HG03196 (cell line): ENCODE measurements around the gene SH3GL1.
A peak's percentile ranks its signal among the peaks of the same experiment; 100 is the strongest.

Experiments used
- ATAC-seq: cut with Tn5 transposase; IDR thresholded peaks from one replicate; pipeline ENCODE4 v1.9.1; 2021; ENCODE audit not compliant: unreplicated experiment

The SH3GL1 gene, protein sequence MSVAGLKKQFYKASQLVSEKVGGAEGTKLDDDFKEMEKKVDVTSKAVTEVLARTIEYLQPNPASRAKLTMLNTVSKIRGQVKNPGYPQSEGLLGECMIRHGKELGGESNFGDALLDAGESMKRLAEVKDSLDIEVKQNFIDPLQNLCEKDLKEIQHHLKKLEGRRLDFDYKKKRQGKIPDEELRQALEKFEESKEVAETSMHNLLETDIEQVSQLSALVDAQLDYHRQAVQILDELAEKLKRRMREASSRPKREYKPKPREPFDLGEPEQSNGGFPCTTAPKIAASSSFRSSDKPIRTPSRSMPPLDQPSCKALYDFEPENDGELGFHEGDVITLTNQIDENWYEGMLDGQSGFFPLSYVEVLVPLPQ

DNA sequence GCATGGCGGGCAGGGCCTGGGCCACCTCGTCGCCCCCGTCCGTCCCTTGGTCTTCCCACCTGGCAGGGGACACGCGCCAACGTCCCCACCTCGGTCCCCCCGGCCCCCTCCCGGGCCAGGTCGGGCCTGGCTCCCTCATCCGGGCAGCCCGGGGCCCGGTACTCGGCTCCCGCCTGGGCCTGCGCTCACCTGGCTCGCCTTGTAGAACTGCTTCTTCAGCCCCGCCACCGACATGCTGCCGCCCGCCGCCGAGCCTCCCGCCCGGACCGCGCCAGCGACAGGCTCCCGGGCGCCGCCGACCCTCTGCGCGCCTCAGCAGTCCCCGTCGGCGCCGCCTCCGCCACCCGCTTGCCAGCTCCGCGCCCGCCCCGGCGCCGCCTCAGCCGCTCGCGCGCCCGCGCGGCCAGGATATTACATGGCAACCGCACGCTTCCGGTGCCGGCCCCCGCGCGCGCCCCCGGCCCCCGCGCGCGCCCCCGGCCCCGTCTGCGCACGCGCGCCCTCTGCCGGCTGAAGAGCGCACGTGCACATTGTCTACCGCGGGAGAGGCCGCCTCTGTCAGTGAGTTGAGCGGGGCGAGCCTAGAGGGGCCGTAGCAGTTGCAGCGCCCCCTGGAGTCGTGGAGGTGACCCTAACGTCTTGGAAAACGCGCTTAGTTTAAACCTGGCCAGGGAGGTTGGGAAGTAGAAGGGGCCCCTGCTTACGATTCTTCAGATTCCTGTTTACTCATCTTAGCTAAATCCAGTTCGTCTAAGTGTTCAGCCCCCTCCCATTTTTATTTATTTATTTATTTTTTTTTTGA lies at the start of gene SH3GL1:
Gene SH3GL1 (minus strand): TSS at position 413 of the 802 bp plus-strand sequence. CDS start 179 bp downstream, at position 234.
- ATAC-seq = peak; percentile 61

- ATAC-seq = no peak
Measured at GRCh38 chr19:4449639-4450028, 49.3 kb upstream of the SH3GL1 start.

- no peak for ATAC-seq
Measured at GRCh38 chr19:4449022-4449638, 48.8 kb upstream of the SH3GL1 start.

- no peak for ATAC-seq
Measured at GRCh38 chr19:4448147-4448985, 48.0 kb upstream of the SH3GL1 start.

- ATAC-seq = no peak
Measured at GRCh38 chr19:4447327-4448146, 47.2 kb upstream of the SH3GL1 start.

- no peak for ATAC-seq
Measured at GRCh38 chr19:4446704-4447200, 46.4 kb upstream of the SH3GL1 start.

- no peak for ATAC-seq
Measured at GRCh38 chr19:4445963-4446703, 45.8 kb upstream of the SH3GL1 start.

- no peak for ATAC-seq
Measured at GRCh38 chr19:4444765-4445741, 44.7 kb upstream of the SH3GL1 start.

- no peak for ATAC-seq
Measured at GRCh38 chr19:4443966-4444764, 43.8 kb upstream of the SH3GL1 start.

DNA sequence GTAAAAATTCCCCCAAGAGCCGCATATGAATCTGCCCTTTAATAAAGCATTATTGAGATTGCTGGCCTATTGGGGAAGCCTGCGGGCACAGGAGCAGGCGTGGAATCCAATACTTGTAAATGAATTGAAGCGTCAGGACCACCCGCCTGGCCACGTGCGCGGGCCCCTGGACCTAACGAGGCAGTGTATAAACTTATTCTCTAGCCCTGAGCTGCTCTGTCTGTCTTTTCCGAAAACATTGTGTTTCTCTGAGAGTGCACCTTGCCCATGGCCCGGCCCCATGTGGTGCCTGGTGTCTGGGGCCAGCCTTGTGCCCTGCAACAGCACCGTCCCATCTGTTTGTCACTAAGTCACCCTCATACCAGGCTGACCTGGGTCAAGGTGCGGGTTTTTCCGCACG lies 42.8 kb upstream of the SH3GL1 start:
- no peak for ATAC-seq

DNA sequence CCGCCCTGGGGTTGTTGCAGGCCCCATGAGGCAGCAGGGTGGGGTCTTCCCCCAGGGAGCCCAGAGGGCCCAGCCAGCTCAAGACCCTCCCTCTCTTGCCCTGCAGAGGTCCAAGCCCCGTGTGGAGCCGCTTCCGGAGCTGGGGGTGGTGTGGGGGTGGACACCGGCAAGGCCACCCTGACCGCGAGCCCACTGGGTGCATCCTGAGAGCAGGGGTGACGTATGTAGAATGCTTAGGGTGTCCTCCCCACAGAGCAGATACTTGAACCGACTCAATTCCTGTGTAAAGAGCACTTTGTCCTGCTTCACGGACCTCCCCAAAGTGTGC lies 42.4 kb upstream of the SH3GL1 start:
- no peak for ATAC-seq

DNA sequence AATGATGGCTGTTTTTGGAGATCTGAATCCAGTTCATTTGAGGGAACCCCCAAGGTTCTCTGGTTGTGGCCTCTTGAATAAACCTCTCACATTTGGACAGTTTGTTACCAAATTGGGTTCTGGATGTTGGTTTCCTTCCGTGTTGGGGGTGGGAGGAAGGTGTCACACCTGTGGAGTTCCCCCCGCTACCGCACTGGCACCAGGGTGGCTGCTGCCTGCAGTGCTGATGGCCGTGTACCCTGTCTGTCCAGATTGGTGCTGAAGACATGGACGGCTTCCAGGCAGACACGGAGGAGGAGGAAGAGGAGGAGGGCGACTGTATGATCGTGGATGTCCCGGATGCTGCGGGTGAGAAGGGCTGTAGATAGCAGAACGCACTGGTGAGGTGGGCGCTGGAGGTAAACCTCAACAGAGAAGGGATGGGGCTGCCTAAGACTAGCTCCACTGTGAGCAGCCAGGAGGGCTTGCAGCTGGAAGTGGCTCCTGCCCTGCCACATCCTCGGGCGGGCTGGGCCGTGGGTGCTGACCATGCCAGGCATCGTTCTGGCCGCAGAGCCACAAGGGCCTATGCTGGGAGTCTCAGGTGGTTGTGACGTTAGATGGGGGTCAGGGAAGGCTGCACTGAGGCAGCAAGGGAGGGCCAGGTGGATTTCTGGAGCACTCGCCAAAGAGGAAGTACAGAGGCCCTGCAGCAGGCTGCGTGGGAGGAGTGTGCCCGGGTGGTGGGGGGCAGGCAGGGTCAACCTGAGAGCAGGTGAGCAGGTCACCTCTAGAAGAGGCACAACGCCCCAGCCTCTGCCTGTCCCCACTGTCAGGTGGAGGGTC lies 41.9 kb upstream of the SH3GL1 start:
- no peak for ATAC-seq

GRCh38 chr19:4439243-4439642 lies 38.9 kb upstream of the SH3GL1 start:
- no peak for ATAC-seq

GRCh38 chr19:4437103-4437502 lies 36.8 kb upstream of the SH3GL1 start:
- ATAC-seq = no peak

DNA sequence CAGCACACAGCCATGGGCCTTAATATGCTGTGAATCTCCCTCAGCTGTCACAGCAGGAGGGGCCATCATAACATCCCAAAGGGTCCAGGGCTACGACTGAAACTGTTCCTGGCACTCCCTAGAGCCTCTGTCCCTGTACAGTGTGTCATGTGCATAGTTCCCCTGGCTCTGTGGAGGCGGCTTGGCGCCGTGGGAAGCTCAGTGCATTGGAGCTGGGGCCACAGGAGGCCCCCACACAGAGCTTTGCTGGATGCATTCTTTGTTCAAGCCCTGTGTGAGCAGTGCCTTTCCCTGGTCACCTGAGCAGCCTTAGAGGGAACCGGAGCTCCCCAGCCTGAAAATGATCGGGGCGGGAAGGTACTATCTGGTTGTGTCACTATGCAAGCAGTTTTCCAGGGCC lies 35.9 kb upstream of the SH3GL1 start:
- ATAC-seq = no peak

DNA sequence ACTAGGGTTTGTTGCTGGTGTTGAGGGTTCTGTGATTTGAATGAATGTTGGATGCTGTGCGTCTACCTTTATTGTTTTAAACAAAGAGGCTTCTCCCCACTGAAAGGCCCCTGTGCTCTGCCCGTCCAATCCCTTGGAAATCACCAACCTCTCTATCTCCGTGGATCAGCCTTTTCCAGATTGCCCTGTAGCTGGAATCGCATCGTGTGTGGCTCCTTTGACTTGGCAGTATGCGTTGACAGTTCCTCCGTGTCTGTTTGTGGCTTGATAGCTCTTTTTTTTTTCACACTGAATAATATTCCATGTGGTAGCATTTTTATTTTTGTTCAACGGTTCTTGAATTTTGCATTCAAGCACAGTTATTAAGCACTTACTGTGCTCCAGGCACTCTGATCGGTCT lies 34.0 kb upstream of the SH3GL1 start:
- ATAC-seq = no peak
